ENCODE results near the gene ELMOD2.

DNA sequence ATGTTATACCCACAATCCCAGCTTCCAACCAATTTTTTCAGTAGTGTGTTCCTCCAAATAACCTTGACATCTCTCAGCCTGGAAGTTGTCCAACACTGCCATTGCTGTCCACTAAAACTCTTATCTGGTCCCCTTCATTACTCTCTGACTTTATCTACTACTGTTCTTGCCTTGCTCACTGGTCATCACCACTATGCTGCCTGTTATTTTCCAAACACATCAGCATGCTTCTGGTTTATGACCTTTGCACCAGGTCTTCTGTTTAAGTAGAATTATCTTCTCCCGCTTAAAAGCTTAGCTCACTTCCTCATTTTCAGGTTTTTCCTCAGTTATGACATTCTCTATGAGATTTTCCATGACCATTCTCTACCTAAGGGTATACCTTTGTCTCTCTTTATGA lies 5.5 kb downstream of the ELMOD2 start:
- TF ChIP-seq, protein P1, sequence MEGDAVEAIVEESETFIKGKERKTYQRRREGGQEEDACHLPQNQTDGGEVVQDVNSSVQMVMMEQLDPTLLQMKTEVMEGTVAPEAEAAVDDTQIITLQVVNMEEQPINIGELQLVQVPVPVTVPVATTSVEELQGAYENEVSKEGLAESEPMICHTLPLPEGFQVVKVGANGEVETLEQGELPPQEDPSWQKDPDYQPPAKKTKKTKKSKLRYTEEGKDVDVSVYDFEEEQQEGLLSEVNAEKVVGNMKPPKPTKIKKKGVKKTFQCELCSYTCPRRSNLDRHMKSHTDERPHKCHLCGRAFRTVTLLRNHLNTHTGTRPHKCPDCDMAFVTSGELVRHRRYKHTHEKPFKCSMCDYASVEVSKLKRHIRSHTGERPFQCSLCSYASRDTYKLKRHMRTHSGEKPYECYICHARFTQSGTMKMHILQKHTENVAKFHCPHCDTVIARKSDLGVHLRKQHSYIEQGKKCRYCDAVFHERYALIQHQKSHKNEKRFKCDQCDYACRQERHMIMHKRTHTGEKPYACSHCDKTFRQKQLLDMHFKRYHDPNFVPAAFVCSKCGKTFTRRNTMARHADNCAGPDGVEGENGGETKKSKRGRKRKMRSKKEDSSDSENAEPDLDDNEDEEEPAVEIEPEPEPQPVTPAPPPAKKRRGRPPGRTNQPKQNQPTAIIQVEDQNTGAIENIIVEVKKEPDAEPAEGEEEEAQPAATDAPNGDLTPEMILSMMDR (IDR thresholded peaks at IDR 0.05; ENCODE audit: poor library complexity), result no peak
- no peak for TF ChIP-seq EZH2 (IDR thresholded peaks at IDR 0.05; ENCODE audit: borderline replicate concordance)
- TF ChIP-seq EZH2phosphoT487 (IDR thresholded peaks at IDR 0.05; ENCODE audit: low read depth, severe bottlenecking, unreplicated experiment), result no peak
